ENCODE data around the gene AHCYL2.
"Not testable (repeated sequence)": the region's sequence is repeated elsewhere in the genome, so short reads cannot be mapped to it uniquely, and the experiment has no call there.

AHCYL2 gene

DNA sequence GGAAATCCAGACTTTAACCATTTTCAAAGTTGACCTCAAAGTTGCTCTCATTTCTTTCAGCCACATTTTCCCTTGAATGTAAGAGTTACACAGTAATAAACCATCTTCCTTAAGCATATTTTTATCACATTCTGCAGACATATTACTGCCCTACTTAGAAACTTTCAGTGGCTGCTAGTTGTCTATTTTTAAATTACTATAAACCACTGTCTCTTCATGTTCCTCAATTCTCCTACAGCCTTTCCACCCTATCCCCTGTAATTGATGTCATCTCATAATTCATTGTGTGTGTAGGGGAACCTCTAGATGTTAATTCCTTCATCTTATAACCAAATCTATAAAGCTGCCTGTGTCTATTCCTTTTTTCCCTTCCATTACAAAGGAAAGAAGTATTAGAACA is 131.3 kb downstream of the AHCYL2 start:
- no peak for DNase-seq

DNA sequence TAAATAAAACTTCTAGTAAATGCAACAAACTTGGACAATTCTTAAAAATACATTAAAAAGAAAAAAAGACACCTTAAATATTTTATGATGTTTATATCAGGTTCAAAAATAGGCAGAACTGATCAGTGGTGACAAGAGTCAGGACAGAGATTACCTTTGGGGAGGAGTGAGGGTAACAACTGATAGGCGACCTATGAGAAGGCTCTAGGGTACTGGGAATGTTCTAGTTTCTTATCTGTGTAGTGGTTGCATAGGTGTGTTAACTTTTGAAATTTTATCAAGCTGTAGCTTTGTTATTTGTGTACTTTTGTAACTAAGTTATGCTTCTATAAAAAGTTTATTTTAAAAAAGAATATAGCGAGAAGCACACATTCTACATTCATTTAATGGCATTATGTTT is 134.3 kb downstream of the AHCYL2 start:
- no peak for DNase-seq

DNA sequence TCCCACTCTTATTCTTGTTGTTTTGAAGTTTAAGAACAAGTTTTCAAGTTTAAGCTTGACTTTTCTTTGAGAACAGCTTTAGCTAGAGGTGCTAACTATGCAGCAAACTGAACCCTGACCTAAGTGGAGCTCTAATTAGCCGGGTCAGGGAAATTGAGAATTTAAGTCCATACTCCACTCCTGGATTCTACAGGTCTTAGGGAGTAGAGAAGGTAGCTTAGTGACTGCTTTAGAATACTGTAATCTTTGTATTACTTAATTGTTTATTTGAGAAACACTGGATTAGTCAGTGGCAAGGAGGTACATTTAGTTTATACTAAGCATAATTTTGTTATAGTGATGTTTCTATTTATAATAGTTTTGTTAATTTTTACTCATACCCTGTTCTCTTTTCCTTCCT is 134.8 kb downstream of the AHCYL2 start:
- no peak for DNase-seq

DNA sequence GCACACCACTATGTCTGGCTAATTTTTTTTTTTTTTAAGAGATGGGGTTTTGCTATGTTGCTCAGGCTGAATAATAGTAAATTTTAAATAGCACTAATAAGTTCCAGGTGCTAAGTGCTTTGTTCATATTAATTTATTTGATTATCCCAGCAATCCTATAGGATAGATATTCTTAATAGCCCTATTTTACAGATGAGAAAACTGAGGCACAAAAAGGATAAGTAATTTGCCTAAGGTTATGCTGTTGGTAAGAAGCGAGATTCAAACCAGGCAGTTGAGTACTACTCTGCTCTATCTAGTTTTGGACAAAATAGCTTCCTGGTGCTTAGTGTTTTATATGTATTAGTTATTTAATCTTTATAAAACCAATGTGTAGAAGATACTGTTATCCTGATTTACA is 136.9 kb downstream of the AHCYL2 start:
- DNase-seq, result no peak

DNA sequence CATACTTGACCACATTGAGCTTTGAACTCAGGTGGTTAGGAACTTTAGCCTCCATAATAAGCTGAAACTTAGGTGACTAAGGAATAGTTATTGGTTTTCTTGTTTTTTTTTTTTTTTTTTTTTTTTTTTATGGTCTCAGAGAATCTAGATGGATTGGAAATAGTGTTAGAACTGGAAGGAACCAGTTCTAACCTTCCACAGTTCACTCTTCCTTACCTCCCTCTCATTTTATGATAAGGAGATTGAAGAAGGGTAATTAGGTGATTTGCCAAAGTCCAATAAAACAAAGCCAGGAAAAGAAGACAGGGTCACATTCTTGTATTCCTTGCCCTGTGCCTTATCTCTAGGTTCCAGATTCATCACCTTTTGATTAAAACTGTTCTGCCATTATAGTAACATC is 137.7 kb downstream of the AHCYL2 start:
- DNase-seq, result no peak

DNA sequence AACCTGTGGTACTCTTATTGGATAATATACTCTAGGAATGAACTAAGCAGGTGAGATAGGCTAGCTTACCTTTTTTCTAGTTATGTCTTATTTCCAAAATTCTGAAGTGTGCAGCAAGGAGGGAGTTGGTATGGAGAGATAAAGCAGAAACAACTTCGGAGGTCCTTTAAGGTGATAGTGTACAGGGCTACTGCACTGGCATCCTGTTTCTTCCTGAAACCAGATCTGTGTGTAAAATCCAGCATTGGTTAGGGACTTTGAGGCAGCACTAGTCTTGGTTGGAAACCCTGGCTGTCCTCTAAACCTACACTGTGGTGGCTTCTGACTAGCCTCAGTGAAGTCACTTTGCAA is 142.5 kb downstream of the AHCYL2 start:
- no peak for DNase-seq

DNA sequence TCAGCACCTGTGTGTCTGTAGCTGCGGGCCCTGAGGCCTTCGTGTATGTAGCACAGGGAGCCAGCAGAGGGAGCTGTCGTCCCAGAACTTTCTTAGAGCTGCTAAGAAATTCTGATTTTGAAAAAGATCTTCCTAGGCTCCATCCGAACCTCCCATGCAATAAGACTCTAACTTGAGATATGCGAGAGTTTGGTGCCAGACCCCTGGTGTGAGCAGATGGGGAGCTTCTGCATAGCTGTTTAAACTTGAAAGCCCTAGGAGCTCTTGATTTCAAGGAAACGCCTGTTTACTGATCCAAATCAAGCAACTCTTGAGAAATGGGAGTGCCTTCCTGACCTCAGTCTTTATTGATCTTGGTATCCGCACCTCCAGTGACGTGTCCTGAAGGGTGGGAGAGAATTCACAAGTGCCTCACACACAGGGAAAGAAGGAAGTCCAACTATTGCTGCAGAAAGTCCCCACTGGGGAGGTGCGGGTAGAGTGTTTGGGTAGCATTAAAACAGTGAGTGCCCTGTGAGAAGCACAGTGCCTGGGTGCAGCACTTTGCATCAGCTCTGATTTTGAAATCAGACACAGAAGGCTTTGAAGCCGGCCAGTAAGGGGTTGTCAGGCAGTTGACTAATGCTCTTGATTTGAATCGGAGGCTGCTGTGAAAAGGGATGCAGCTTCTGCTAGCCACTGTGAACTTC is 143.0 kb downstream of the AHCYL2 start:
- peak; percentile 68 for DNase-seq

DNA sequence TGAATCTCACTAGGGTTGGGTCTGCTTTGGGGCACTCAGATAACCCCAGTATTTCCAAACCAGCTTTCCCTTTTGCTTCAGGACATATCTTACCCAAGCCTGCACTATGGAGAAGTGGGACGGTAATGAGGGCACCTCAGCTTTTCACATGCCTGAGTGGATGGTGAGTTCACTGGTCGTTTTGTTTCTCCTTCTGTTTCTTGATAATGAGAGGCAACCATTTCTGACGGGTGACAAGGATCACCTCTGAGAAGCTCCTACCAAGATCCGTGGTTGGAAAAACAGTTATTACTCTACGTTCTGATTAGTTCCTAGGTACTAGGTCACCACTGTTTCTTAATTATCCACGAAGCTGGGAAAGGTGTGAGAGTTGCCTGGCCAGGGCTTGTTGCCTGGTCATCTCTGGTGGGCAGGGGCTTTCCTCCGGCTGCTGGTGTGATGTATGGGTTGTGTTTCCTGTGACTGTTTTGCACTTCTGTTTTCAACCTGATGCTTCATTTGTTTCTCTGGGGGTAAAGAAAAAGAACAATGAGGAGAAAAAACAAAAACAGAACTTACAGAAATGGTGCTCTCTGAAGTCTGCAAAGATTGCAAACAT is 143.7 kb downstream of the AHCYL2 start:
- no peak for DNase-seq

DNA sequence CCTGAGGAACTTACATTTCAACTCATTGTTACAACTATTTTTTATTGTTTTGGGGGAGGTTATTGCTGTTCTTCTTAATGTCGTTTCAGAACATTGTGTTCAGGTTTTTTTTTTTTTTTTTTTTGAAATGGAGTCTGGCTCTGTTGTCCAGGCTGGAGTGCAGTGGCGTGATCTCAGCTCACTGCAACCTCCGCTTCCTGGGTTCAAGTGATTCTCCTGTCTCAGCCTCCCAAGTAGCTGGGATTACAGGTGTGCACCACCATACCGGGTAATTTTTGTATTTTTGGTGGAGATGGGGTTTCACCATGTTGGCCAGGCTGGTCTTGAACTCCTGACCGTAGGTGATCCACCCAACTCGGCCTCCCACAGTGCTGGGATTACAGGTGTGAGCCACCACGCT is 144.6 kb downstream of the AHCYL2 start:
- DNase-seq, result not testable (repeated sequence)

DNA sequence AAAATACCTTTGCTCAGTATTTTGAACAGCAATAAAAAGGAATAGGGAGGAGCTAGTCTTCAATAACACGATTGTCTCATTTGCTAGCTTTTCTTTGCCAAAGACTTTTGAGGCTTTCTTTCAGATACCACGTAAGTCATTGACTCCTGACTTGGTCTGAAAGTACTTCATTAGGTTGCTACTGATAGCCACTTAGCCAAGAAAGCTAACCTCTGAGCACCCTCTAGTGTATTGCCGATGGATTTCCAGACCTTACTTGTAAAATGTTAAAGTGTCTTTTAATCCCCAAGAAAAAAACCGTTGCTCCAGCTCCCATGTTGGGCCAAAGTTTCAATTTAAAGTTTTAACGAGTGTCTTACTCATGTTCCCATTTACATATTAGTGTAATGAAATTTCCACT is 146.0 kb downstream of the AHCYL2 start:
- DNase-seq, result no peak

DNA sequence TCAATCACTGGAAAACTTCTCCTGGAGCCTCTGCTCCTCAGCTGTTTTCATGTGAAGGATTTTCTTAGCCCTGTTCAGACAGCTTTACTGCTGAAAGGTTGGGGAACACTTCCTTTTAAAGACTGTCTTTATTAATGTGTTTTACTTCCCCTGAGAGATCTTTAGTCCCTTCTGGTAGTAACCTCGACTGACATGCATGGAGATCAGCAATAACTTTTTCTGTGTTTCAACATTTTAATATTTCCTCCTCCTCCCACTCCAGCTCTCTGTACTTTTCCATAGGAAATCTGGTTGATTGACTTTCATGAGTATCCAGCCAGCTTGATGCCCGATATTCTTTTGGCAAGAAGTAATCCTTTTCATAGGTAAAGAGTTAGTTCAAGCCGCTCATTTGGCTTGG is 146.7 kb downstream of the AHCYL2 start:
- no peak for DNase-seq

DNA sequence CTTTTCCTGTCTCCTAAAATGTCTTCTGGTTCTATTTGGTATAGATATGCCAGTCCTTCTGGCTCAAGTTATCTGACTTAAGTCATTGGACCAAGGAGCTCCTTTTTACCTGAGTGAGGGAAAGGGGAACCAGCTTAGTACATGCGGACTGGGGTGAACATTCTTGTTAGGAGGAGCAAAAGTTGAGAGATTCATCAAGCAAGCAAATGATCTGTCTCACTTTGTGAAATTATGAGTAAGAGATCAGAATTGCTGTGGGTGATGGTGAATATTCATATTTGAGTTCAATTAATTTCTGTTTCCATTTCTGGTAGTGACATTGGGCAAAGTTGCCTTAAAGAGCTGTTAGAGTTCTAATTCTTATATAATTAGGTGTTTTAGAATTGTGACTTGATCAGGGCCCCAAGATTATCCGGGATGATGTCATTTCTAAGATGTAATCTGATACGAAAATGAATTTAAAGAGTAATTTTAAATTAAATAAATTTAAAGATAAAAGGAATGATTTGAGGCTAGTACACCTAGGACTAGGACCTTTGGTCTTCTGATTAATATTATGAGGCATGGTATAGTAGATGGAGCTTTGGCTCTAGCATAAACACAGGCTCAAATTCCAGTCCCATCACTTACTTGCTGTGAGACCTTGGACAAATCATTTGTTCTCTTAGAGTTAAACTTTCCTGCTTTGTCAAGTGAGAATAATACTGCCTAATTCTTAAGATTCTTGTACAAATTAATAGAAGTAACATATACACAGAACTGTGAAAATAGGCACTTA is 149.0 kb downstream of the AHCYL2 start:
- DNase-seq, result no peak

DNA sequence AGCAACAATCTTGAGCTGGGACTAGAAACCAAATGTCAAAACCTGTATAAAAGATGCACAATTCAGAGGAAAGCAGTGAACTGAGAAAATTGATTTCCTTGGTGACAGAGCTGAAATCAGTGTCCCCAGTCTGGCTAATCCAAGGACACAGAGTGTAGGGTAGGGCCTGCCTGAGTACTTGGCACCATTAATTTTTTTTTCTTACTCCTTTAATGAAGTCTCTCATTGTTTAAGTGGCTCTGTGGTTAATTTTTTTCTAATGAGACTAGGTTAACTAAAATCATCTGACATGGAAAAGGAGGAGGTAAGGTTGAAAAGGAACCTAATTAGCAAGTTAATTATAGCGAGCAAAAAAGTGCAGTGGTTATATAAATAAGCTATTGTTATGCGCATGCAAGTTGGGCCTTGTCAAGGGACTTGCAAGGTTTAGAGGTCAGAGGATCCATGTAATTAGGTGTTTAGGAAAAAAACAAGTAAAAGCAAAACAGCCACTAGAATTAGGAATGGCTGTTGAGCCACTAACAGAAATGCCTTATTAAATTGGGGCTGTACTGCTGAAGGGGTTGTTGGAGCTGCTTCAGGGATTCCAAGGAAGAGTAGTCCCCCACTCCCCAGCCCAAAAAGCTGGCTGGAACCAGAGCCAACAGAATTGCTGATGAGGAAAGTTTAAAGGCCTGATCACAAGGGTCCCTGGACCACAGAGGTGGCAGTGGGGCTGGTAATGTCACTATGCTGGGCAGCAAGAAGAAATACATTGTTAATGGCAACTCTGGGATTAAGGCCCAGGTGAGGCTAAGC is 150.5 kb downstream of the AHCYL2 start:
- DNase-seq, result no peak

DNA sequence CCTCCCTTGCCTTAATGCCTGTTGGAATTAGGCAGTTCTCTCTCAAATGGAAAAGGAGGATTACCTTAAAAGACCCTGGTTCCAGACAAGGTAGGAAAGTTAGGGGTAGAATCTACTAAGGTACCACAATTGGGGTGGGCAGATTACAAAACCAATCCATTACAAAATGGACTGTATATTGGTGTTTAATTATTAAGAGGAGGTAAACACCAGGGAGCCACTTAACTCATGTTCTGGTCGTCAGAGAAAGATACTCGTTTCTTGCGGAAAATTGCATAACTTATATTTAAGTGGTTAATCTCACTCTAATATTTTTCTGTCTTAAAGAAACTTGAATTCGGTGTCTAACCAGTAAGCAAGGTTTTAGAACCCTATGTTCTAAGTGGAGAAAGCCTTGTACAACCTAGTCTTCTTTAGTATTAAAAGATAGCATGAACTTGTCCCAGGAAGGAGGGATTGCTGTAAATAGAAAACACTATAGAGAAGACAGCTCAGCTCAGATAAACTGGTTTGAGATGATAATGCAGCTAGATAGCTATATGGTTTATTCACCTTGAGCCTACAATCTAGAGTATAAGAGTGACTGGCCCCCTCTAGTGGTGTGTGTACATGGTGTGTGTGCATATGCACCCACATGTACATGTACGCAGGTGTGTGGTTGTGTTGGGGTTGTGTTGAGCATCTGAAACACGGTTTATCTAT is 151.4 kb downstream of the AHCYL2 start:
- DNase-seq, result peak; percentile 53

DNA sequence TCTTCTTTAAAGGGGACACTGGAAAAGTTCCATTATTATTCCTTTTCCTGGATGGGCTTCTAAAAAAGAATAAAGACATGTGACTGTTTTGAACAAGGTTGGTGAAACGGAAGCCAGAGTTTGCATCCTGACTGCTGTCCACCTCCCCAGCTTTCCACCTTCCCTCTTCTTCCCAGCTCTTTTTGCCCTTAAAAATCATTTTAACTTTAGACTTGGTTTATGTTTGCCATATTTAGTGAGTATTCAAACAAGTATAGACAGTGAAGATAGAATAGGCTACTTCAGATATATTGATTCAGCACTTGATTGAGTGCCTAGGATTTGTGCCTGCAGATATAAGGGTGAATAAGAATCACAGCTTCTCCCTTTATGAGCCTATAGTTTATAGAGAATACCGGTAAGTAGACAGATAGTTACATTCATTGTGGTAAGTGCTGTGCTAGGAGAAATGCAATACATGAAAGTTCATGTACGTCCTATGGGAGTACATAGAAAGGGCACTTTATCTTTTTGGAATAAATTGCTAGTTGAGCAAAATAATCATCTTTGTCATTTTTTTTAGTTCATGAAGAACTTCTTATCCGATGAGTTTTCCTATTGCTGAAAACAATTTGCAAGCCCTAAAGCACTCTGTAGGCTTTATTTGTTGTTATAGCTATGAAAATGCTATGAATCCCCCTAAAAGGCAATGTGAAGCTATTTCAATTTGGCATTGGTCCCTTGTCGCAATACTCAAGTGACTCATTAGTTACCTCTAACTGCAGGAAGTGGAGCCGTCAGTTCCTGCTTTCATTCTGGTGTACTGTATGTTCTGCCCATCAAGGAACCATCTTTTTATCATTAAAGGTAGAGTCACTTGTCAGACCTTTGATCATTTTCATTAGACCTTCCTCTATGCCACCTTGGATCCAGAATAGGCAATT is 152.2 kb downstream of the AHCYL2 start:
- peak; percentile 10 for DNase-seq

DNA sequence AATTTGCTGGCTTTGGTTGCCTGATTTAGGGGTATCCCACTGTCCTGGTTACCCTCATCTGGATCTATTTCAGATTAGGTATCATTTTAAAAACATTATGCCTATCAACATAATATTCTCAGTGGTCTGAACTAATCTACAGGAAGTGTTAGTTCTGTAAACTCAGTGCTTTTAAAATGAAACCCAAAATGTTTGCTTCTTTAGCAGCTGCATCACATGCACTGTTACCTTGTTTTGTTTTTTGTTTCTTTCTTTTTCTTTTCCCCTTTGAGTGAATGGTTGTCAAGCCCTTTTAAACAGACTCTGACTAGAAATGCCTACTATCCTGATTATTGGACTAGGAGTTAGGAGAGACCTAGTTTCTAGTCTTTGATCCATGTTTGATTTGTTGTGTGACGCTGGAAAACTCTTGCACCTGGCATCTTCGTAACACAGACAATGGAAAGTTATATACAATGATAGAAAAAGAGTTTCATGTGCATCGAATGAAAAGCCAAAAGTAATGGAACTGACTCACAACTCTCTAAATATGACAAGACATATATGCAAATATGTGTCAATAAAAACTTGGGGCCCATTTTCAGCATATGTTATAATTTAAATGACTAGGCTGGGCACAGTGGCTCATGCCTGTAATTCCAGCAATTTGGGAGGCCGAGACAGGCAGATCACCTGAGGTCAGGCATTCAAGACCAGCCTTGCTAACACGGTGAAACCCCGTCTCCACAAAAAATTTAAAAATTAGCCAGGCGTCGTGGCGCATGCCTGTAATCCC is 157.1 kb downstream of the AHCYL2 start:
- DNase-seq, result no peak

DNA sequence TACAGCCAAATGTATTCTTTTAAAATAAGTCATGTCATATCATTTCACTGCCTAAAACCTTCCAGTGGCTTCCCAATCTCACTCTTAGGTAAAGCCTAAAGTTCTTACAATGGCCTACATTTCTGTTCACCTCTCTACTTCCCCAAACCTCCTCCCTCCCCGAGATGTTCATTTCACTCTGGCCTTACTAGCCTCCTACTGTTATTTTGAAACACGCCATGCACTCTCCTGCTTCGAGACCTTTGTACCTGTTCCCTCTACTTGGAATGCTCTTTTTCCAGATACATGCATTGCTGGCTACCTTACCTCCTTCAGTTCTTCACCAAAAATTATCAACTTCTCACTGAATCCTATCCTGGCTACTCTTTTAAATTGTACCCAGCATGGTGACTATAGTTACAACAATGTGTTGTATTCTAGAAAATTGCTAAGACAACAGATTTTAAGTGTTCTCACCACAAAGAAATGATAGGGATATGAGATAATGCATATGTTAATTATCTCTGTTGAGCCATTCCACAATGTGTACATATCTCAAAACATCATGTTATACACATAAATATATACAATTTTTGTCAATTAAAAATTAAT is 158.8 kb downstream of the AHCYL2 start:
- DNase-seq, result no peak

DNA sequence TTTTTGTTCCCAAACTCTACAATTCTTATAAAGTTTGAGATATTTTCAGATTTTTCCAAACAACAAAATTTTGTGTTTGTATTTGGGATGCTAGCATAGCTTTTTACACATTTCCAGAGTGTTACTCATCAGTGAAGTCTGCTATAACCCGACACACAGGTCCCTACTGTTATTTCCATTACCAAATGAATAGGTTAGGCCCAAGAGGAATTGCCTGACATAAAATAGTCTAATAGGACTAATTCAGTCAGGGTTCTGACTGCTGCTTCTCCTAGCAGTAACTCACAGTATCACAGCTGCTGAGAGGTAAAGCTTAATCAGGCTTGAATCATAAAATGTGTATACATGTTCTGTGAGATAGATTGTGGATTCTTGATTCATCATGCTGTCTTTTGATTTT is 160.3 kb downstream of the AHCYL2 start:
- DNase-seq, result no peak

DNA sequence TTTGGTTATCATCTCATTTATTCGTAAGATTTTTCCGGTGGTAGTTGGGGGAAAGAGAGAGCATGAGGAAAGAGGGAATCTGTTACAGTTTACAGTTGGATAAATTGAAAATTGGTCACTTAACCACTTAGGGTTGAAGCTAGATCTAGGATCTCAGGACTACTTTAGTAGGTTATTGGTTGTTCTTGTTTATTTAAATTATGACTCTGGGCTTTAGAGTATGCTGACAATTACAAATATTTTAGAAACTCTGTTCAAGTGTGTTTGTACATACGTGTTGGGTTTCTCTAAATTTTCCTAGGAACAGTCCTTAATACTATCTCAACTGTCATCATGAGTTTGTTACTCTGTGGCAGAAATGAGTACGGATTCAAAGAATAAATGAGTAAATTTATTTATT is 160.8 kb downstream of the AHCYL2 start:
- no peak for DNase-seq

DNA sequence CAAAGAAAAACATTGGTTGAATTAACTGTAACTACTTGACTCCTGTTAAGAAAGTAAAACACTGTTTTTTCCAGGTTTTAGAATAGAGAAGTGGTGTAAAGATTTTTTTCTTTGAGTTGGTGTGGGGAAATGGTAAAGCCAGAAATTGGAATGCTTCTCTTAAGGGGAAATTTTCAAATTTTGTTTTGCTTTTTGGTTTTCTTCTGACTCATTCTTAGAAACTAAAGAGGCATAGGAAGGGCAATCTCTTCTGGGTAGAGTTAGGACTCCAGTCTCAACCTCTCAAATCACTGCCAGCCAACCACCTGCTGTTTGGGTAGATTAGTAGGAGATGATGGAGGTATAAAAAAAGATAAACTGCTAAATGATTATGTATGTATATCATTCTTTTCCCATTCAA is 161.7 kb downstream of the AHCYL2 start:
- DNase-seq, result no peak

DNA sequence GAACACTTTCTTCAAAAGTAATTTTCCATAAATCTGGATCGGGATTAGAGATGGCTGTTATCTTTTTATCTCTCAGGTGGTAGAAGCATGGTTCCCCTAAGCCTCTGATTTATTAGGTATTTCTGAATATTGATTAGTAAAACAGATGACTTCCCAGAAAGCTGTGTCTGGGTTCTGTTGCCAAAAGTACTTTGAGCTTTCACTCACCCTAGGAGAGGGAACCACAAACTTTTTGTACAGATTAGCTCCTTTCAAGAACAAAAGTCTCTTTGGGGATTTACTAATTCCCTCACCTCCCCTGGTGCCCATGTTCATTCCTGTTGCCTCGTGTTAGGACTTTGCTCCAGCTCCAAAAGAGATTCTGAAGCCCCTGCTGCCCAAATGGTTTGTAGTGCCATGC is 162.7 kb downstream of the AHCYL2 start:
- no peak for DNase-seq
